HepG2 (cell line): ENCODE measurements around the gene TIMM23. TPM values are rescaled to one million over a fixed set of nuclear protein-coding genes. Genes with fewer than 3 reads are reported as not detected.

Experiments used
- ATAC-seq: fragments of 200-7000 bp; cut with Tn5 transposase; 3 replicates; pipeline ENCODE4 v1.9.1; 2020; ENCODE audit warnings: mild to moderate bottlenecking, moderate library complexity
- BruUV-seq: library from RNA; stranded (reverse); fragments of 400-500 nt; replicated peaks from 2 replicates; lab custom pipeline; 2021; lab: Mats Ljungman, UMichigan
- CTCF ChIA-PET: fragments of 300-600 bp; formaldehyde crosslinking; extraction: SDS; loops from one replicate; lab custom pipeline; 2021; ENCODE audit warnings: low total read pairs, inconsistent platforms, low intra/inter-chr PET ratio; lab: Yijun Ruan, JAX
- POLR2A ChIA-PET: fragments of 350-600 bp; sonication (Branson Sonifier 250); formaldehyde crosslinking; loops from one replicate; lab custom pipeline; 2020; ENCODE audit warnings: antibody characterized with exemption, inconsistent platforms; lab: Yijun Ruan, JAX
- DNase-seq: peaks from one replicate; pipeline ENCODE4 v3.0.0-alpha.2; 2015; ENCODE audit warnings: low spot score
- FAIRE-seq: peaks from 3 replicates; lab custom pipeline; 2011; peaks lifted over from hg19 to GRCh38; lab: Jason Lieb, UNC
- H2AFZ ChIP-seq: one replicate; pipeline ENCODE4 v1.6.1; 2011; ENCODE audit warnings: low read length, inconsistent platforms
- H3K27ac ChIP-seq: fragments of 300-600 bp; 3 replicates; pipeline ENCODE4 v1.8.0; 2011; ENCODE audit warnings: mixed run types, mild to moderate bottlenecking, mixed read lengths, low read length, inconsistent platforms; ENCODE audit not compliant: insufficient read depth; ENCODE audit errors: extremely low read length
- H3K27me3 ChIP-seq, 2 experiments: fragments of 200-600 bp in 1 of 2; 2 replicates in 1 of 2; 3 replicates in 1 of 2; pipeline versions ENCODE4 v1.6.0 to v1.8.0; 2011; ENCODE audit warnings: low read length in 2 of 2, mild to moderate bottlenecking in 2 of 2, moderate library complexity in 2 of 2, inconsistent platforms in 1 of 2; ENCODE audit not compliant: insufficient read depth in 2 of 2, control insufficient read depth in 1 of 2
- H3K36me3 ChIP-seq, 2 experiments: fragments of 200-600 bp in 1 of 2; replicated peaks in 1 of 2; 2 replicates in 1 of 2; 3 replicates in 1 of 2; pipeline versions ENCODE4 v1.5.1 to v1.8.0; 2011; ENCODE audit warnings: low read length in 2 of 2, inconsistent platforms in 1 of 2; ENCODE audit not compliant: insufficient read depth in 2 of 2, control insufficient read depth in 1 of 2
- H3K4me1 ChIP-seq: 2 replicates; pipeline ENCODE4 v1.5.1; 2012; ENCODE audit warnings: low read length, inconsistent platforms; ENCODE audit not compliant: insufficient read depth
- H3K4me2 ChIP-seq: 2 replicates; pipeline ENCODE4 v1.6.0; 2011; ENCODE audit warnings: low read depth, low read length, inconsistent platforms
- H3K4me3 ChIP-seq, 3 experiments: fragments of 200-600 bp in 1 of 3; sonication (generic), shearing (Covaris generic) in 1 of 3; replicated peaks in 1 of 3; 2 replicates each; pipeline ENCODE4 v1.5.1; 2011 to 2016; ENCODE audit warnings: low read length in 3 of 3, inconsistent platforms in 2 of 3, low read depth in 2 of 3, mild to moderate bottlenecking in 2 of 3, control low read depth in 1 of 3, mixed read lengths in 1 of 3; ENCODE audit not compliant: insufficient read depth in 1 of 3
- H3K79me2 ChIP-seq: one replicate; pipeline ENCODE4 v1.6.1; 2011; ENCODE audit warnings: low read length, inconsistent platforms; ENCODE audit not compliant: insufficient read depth
- H3K9ac ChIP-seq: 2 replicates; pipeline ENCODE4 v1.6.0; 2011; ENCODE audit warnings: mild to moderate bottlenecking, low read depth, low read length, inconsistent platforms; ENCODE audit not compliant: insufficient read depth
- H3K9me3 ChIP-seq: 2 replicates; pipeline ENCODE4 v1.5.1; 2012; ENCODE audit warnings: mild to moderate bottlenecking, low read length
- H4K20me1 ChIP-seq: 2 replicates; pipeline ENCODE4 v1.6.0; 2011; ENCODE audit warnings: inconsistent platforms, mild to moderate bottlenecking, low read length, moderate library complexity; ENCODE audit not compliant: insufficient read depth
- CC2D1A ChIP-seq: sonication (generic); formaldehyde crosslinking; IDR thresholded peaks from 2 replicates; pipeline ENCODE4 v1.8.1; 2023; ENCODE audit warnings: mild to moderate bottlenecking, missing genetic modification reagents
- CEBPB ChIP-seq: IDR thresholded peaks from 2 replicates; pipeline ENCODE4 v1.6.1; 2011; ENCODE audit warnings: low read depth, low read length, improper control_type of control experiment, borderline replicate concordance
- FOXK1 ChIP-seq: sonication (generic); formaldehyde crosslinking; IDR thresholded peaks from 2 replicates; pipeline ENCODE4 v1.4.0; 2020; ENCODE audit warnings: low read depth, missing genetic modification reagents, borderline replicate concordance
- GLMP ChIP-seq: sonication (generic); formaldehyde crosslinking; IDR thresholded peaks from 2 replicates; pipeline ENCODE4 v1.9.0; 2021; ENCODE audit warnings: missing genetic modification reagents, mild to moderate bottlenecking, borderline replicate concordance
- HOMEZ ChIP-seq: IDR thresholded peaks from 2 replicates; pipeline ENCODE4 v1.6.1; 2016; ENCODE audit warnings: low read depth
- MLLT10 ChIP-seq: sonication (generic); formaldehyde crosslinking; IDR thresholded peaks from 2 replicates; pipeline ENCODE4 v1.4.0; 2020; ENCODE audit warnings: missing genetic modification reagents
- PRMT3 ChIP-seq: sonication (generic); formaldehyde crosslinking; IDR thresholded peaks from 2 replicates; pipeline ENCODE4 v1.8.1; 2022; ENCODE audit warnings: low read depth, mild to moderate bottlenecking, moderate library complexity, missing genetic modification reagents, borderline replicate concordance
- RFXAP ChIP-seq: sonication (generic); formaldehyde crosslinking; IDR thresholded peaks from 2 replicates; pipeline ENCODE4 v1.4.0; 2020; ENCODE audit warnings: missing genetic modification reagents, borderline replicate concordance
- SALL1 ChIP-seq: sonication (generic); formaldehyde crosslinking; IDR thresholded peaks from 2 replicates; pipeline ENCODE4 v1.8.0; 2022; ENCODE audit warnings: mild to moderate bottlenecking, missing genetic modification reagents
- SIN3B ChIP-seq: fragments of 150-350 bp; IDR thresholded peaks from 2 replicates; pipeline ENCODE4 v1.6.1; 2014; ENCODE audit warnings: low read length
- SKI ChIP-seq: fragments of 450-650 bp; IDR thresholded peaks from one replicate; pipeline ENCODE4 v1.6.1; 2018; ENCODE audit warnings: mild to moderate bottlenecking; ENCODE audit not compliant: partially characterized antibody
- SMC3 ChIP-seq: IDR thresholded peaks from 2 replicates; pipeline ENCODE4 v1.6.1; 2011; ENCODE audit warnings: low read length, improper control_type of control experiment
- SOX13 ChIP-seq, 3 experiments: fragments of 450-650 bp in 1 of 3; sonication (generic) in 1 of 3; formaldehyde crosslinking in 1 of 3; IDR thresholded peaks in 2 of 3; conservative IDR thresholded peaks in 1 of 3; 2 replicates each; pipeline versions ENCODE4 v1.5.0 to v1.6.1; 2016 to 2020; ENCODE audit warnings: antibody characterized with exemption in 1 of 3, mild to moderate bottlenecking in 1 of 3, missing compliant biosample characterization in 1 of 3, missing genetic modification reagents in 1 of 3, moderate library complexity in 1 of 3
- THYN1 ChIP-seq: sonication (generic); formaldehyde crosslinking; IDR thresholded peaks from 2 replicates; pipeline ENCODE4 v1.8.1; 2023; ENCODE audit warnings: low read depth, mild to moderate bottlenecking, moderate library complexity, missing genetic modification reagents, borderline replicate concordance
- ZNF143 ChIP-seq: sonication (generic); formaldehyde crosslinking; IDR thresholded peaks from 2 replicates; pipeline ENCODE4 v1.4.0; 2020; ENCODE audit warnings: missing genetic modification reagents
- ZNF558 ChIP-seq: sonication (generic); formaldehyde crosslinking; IDR thresholded peaks from 2 replicates; pipeline ENCODE4 v1.9.0; 2022; ENCODE audit warnings: mild to moderate bottlenecking, missing genetic modification reagents, borderline replicate concordance
- ZNF781 ChIP-seq: sonication (generic); formaldehyde crosslinking; IDR thresholded peaks from 2 replicates; pipeline ENCODE4 v1.5.1; 2020; ENCODE audit warnings: borderline replicate concordance, mild to moderate bottlenecking, missing genetic modification reagents; ENCODE audit errors: not compliant biosample characterization
- ZSCAN12 ChIP-seq: sonication (generic); formaldehyde crosslinking; IDR thresholded peaks from 2 replicates; pipeline ENCODE4 v1.9.0; 2021; ENCODE audit warnings: mild to moderate bottlenecking, missing genetic modification reagents
- WGBS: methylation state at CpG from one replicate; pipeline ENCODE4 v1.1.6; 2017; ENCODE audit warnings: low lambda C conversion rate; 5-methylcytosine and 5-hydroxymethylcytosine counted together
- in situ Hi-C: cut with HindIII; loops from 2 replicates; pipeline ENCODE4 v1.10.0; 2017; ENCODE audit warnings: low pct_unique_long_range_greater_than_20kb; ENCODE audit not compliant: extremely low pct_ligation_motif_present
- intact Hi-C: fragments of 100-400 bp; cut with micrococcal nuclease; formaldehyde crosslinking; loops from one replicate; pipeline ENCODE4 v1.10.0; 2022; ENCODE audit not compliant: unreplicated experiment
- polyA plus RNA-seq, 8 experiments: library from polyadenylated mRNA; depleted of rRNA in 3 of 8; stranded (reverse) in 7 of 8; unstranded in 1 of 8; fragments of >200 nt; fragmentation: Illumina TruSeq in 4 of 8; extraction: Trizol in 4 of 8; gene quantifications; 2 replicates each; pipeline versions ENCODE4 v1.2.1 to v1.2.3, GENCODE V29; 2011 to 2016; ENCODE audit warnings: low read depth in 4 of 8, missing spikeins in 1 of 8, mixed read lengths in 1 of 8; ENCODE audit not compliant: insufficient read depth in 1 of 8
- total RNA-seq, 5 experiments: library from RNA; depleted of rRNA; stranded (reverse); fragments of >200 nt; fragmentation: Illumina TruSeq; extraction: Trizol; gene quantifications; 2 replicates each; pipeline ENCODE4 v1.2.3, GENCODE V29; 2016; ENCODE audit warnings: low read depth in 1 of 5
- TF ChIP-seq, protein P1 (sequence below): sonication (generic); formaldehyde crosslinking; IDR thresholded peaks from 2 replicates; pipeline ENCODE4 v1.8.0; 2022; ENCODE audit warnings: missing genetic modification reagents, mild to moderate bottlenecking, moderate library complexity, borderline replicate concordance

Gene TIMM23
- total and polyA plus RNA-seq, 2 of the 13 experiments (the other 11 are each of a cell fraction or from before 2014, with no cell fraction given) = 80.2 to 98.6 TPM

- no TSS peak for BruUV-seq
- Histone ChIP-seq H3K27ac (no peak overlapping the region), H3K36me3 (no peaks in the 10 kb centered on the region), H3K4me2 (peak overlapping the region; percentile 51), H3K4me3 (no peak overlapping the region), H3K9me3 (no peaks in the 10 kb centered on the region), H4K20me1 (no peaks in the 10 kb centered on the region), H3K9ac (no peak overlapping the region), H3K27me3 (no peaks in the 10 kb centered on the region), H3K79me2 (no peaks in the 10 kb centered on the region), H3K4me1 (peaks cover 59% of the 10 kb centered on the region), H2AFZ (no peak overlapping the region)
- in situ Hi-C loops = no loop called here
- WGBS = 19% methylated on average over 2 of the region's 2 CpGs
- CTCF ChIA-PET = no interaction called here
- DNase-seq = no peak
- ATAC-seq = peak; percentile 63
- intact Hi-C loops = no loop called here
- POLR2A ChIA-PET = interaction anchor here (0.8 to 1.7 kb wide), 3 partner anchors 12 to 25 kb away, joined by 5 to 7 read pairs (median 6); no protein-coding TSS in a partner anchor
- no peak for FAIRE-seq
- TF ChIP-seq MLLT10 (no peak), GLMP (no peak), ZNF558 (CRISPR knock-in tag) (no peak), SMC3 (0 out of 2 replicates have a peak, but pooled peaks have one; percentile 6), RFXAP (no peak), ZNF143 (CRISPR knock-in tag) (no peak), THYN1 (no peak), ZNF781 (CRISPR knock-in tag) (no peak), FOXK1 (CRISPR knock-in tag) (peak; percentile 29; the same call in 1 of the 2 replicates), CEBPB (no peak), CC2D1A (CRISPR knock-in tag) (no peak), ZSCAN12 (CRISPR knock-in tag) (no peak), SKI (peak; percentile 42), SOX13 (IDR thresholded peaks at IDR 0.05) (no peak), SOX13 (CRISPR knock-in tag; conservative IDR thresholded peaks at IDR 0.05 in 1 of 2, IDR thresholded peaks at IDR 0.05 in 1 of 2) (peak in 1 of 2 experiments; percentile 77; a peak in 2 of 4 replicates), HOMEZ (CRISPR knock-in tag) (no peak), PRMT3 (CRISPR knock-in tag) (no peak), SALL1 (peak; percentile 48; the same call in 1 of the 2 replicates), SIN3B (no peak)
- TF ChIP-seq, protein P1, sequence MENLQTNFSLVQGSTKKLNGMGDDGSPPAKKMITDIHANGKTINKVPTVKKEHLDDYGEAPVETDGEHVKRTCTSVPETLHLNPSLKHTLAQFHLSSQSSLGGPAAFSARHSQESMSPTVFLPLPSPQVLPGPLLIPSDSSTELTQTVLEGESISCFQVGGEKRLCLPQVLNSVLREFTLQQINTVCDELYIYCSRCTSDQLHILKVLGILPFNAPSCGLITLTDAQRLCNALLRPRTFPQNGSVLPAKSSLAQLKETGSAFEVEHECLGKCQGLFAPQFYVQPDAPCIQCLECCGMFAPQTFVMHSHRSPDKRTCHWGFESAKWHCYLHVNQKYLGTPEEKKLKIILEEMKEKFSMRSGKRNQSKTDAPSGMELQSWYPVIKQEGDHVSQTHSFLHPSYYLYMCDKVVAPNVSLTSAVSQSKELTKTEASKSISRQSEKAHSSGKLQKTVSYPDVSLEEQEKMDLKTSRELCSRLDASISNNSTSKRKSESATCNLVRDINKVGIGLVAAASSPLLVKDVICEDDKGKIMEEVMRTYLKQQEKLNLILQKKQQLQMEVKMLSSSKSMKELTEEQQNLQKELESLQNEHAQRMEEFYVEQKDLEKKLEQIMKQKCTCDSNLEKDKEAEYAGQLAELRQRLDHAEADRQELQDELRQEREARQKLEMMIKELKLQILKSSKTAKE (CRISPR knock-in tag) = peak; percentile 87
These were observed 75.9 kb downstream of the TIMM23 start for GRCh38 chr10:46048152-46048551.
